ENCODE measurements around the gene SLC27A3.

SLC27A3 gene

DNA sequence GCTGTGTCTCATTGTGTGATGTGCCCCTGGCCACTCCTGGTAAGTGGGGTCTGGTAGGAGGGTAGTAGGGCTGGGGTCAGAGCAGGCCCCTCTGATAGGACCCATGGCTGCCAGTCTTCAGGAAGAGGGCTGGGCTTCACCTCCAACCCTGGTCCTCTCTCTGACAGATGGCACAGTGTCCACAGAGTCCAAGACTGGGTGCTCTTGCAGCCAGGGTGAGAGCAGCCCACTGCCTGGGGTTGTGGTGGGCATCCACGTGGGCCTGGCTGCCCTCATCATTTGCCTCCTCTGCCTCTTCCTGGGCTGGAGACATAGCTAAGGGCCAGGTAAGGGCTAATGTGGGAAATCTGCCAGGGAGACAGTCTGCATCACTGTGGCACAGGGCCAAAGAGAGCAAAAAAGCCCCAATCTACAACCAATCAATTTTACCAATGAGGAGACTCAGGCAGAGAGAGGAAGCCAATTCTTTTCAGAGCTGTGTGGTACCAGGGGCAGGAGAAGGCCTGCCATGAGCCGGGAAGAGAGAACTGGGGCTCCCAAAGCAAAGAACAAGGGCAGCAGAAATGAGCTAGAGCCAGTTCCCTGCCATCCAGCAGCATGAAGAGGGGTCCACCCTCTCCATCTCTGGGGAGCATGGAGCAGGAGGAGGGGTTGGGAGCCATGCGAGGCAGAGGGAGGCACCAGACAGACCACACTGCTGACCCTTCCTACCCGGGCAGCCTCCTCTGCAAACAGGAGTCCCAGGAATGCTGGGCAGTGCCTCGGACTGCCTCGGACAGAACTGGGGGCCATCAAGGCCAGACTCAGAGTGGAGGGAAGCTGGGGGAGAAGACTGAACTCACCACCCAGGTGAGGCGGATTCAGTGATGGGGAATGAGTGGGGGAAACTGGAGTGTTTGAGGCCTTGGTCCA, 26.8 kb downstream of the SLC27A3 start:
- no peak overlapping the region for H3K4me3 ChIP-seq (ENCODE audit: low read length)
- TF ChIP-seq, protein P1, sequence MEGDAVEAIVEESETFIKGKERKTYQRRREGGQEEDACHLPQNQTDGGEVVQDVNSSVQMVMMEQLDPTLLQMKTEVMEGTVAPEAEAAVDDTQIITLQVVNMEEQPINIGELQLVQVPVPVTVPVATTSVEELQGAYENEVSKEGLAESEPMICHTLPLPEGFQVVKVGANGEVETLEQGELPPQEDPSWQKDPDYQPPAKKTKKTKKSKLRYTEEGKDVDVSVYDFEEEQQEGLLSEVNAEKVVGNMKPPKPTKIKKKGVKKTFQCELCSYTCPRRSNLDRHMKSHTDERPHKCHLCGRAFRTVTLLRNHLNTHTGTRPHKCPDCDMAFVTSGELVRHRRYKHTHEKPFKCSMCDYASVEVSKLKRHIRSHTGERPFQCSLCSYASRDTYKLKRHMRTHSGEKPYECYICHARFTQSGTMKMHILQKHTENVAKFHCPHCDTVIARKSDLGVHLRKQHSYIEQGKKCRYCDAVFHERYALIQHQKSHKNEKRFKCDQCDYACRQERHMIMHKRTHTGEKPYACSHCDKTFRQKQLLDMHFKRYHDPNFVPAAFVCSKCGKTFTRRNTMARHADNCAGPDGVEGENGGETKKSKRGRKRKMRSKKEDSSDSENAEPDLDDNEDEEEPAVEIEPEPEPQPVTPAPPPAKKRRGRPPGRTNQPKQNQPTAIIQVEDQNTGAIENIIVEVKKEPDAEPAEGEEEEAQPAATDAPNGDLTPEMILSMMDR (IDR thresholded peaks at IDR 0.05; ENCODE audit: low read length) = no peak
- TF ChIP-seq EZH2 (optimal IDR thresholded peaks at IDR 0.05; ENCODE audit: low read depth, low read length) = no peak
- no peak for TF ChIP-seq EZH2phosphoT487 (IDR thresholded peaks at IDR 0.05; ENCODE audit: low read length)
- no peak overlapping the region for H2AFZ ChIP-seq (ENCODE audit: low read length)
- H3K9ac ChIP-seq (ENCODE audit: low read length) = no peak overlapping the region
- H4K20me1 ChIP-seq (ENCODE audit: insufficient read depth, low read length) = peaks cover 4% of the 10 kb centered on the region
- H3K79me2 ChIP-seq (ENCODE audit: low read length) = peaks cover 5% of the 10 kb centered on the region; the same call in 1 of the 2 replicates
- no peak overlapping the region for H3K4me2 ChIP-seq (ENCODE audit: low read depth, low read length)
- no peaks in the 10 kb centered on the region for H3K27me3 ChIP-seq (replicated peaks; ENCODE audit: insufficient read depth, low read length)
- peaks cover 14% of the 10 kb centered on the region for H3F3A ChIP-seq (ENCODE audit: insufficient read depth, low read length)
- no peak overlapping the region for H3K27ac ChIP-seq (ENCODE audit: low read length)
- H3K36me3 ChIP-seq (replicated peaks; ENCODE audit: insufficient read depth, low read length) = no peaks in the 10 kb centered on the region
- no peaks in the 10 kb centered on the region for H3K9me2 ChIP-seq (replicated peaks; ENCODE audit: insufficient read depth, low read length)
- peaks cover 24% of the 10 kb centered on the region for H3K4me1 ChIP-seq (ENCODE audit: low read length)
- H3K9me3 ChIP-seq (replicated peaks; ENCODE audit: insufficient read depth, low read length) = no peaks in the 10 kb centered on the region
- DNase-seq = no peak

DNA sequence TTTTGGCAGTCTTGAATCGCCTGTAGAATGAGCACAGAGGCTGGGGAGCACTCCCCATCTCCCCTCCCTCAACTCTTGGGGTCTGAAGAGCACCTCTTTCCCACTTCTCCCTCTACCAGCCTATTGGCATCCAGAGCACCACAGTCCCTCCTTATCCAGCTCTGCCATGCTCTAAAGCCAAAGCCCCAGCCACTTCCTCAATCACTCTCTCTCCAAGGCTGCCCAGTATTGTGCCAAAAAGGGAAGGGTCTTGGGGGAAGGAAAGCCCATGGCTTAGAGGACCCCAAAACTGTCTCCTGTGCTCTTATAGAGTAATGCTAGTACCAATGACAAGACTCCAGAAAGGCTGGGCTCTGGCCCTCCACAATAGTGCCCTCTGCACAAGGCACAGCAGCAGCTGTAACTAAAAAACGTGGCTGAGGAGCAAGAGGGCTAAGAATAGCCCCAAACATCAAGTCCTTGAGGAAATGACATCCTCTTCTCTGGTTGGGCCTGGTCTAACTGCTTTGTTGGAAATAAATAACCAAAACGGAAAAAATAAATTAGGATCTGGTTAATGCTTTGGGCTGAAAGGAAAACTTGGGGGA, 28.4 kb downstream of the SLC27A3 start:
- no peak overlapping the region for H2AFZ ChIP-seq (ENCODE audit: low read length)
- H3K27me3 ChIP-seq (replicated peaks; ENCODE audit: insufficient read depth, low read length) = no peaks in the 10 kb centered on the region
- H3F3A ChIP-seq (ENCODE audit: insufficient read depth, low read length) = peaks cover 14% of the 10 kb centered on the region
- TF ChIP-seq EZH2 (optimal IDR thresholded peaks at IDR 0.05; ENCODE audit: low read depth, low read length) = no peak
- no peak for TF ChIP-seq EZH2phosphoT487 (IDR thresholded peaks at IDR 0.05; ENCODE audit: low read length)
- TF ChIP-seq, protein P1 (IDR thresholded peaks at IDR 0.05; ENCODE audit: low read length) = no peak
- no peaks in the 10 kb centered on the region for H3K36me3 ChIP-seq (replicated peaks; ENCODE audit: insufficient read depth, low read length)
- no peaks in the 10 kb centered on the region for H3K9me2 ChIP-seq (replicated peaks; ENCODE audit: insufficient read depth, low read length)
- H3K9ac ChIP-seq (ENCODE audit: low read length) = no peak overlapping the region
- H3K9me3 ChIP-seq (replicated peaks; ENCODE audit: insufficient read depth, low read length) = no peaks in the 10 kb centered on the region
- H3K4me3 ChIP-seq (ENCODE audit: low read length) = no peak overlapping the region
- peaks cover 24% of the 10 kb centered on the region for H3K4me1 ChIP-seq (ENCODE audit: low read length)
- peaks cover 4% of the 10 kb centered on the region for H4K20me1 ChIP-seq (ENCODE audit: insufficient read depth, low read length)
- H3K79me2 ChIP-seq (ENCODE audit: low read length) = peaks cover 5% of the 10 kb centered on the region; the same call in 1 of the 2 replicates
- no peak for DNase-seq
- H3K4me2 ChIP-seq (ENCODE audit: low read depth, low read length) = no peak overlapping the region
- H3K27ac ChIP-seq (ENCODE audit: low read length) = no peak overlapping the region

DNA sequence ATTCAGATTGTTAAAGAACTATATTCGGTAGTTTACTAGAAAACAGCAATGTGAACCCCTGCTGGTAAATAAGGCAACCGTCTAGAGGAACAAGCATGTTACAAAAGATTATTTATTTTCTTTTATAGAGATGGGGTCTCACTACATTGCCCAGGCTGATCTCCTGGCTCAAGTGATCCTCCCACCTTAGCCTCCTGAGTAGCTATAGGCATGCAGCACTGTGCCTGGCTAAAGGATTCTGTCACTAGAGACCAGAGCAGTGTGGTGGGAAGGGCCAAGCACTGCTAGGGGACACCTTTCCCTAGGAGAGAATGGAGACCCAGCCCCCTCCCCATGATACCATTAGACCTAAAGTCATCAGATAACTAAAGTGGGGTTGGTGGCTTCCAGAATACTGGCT, 28.9 kb downstream of the SLC27A3 start:
- Histone ChIP-seq H3K4me2 (ENCODE audit: low read depth, low read length) (no peak overlapping the region), H3K4me3 (ENCODE audit: low read length) (no peak overlapping the region), H3K27ac (ENCODE audit: low read length) (no peak overlapping the region), H3K9me2 (replicated peaks; ENCODE audit: insufficient read depth, low read length) (no peaks in the 10 kb centered on the region), H4K20me1 (ENCODE audit: insufficient read depth, low read length) (peaks cover 4% of the 10 kb centered on the region), H2AFZ (ENCODE audit: low read length) (no peak overlapping the region), H3K27me3 (replicated peaks; ENCODE audit: insufficient read depth, low read length) (no peaks in the 10 kb centered on the region), H3K9me3 (replicated peaks; ENCODE audit: insufficient read depth, low read length) (no peaks in the 10 kb centered on the region), H3K79me2 (ENCODE audit: low read length) (peaks cover 5% of the 10 kb centered on the region; the same call in 1 of the 2 replicates), H3K36me3 (replicated peaks; ENCODE audit: insufficient read depth, low read length) (no peaks in the 10 kb centered on the region), H3K4me1 (ENCODE audit: low read length) (peaks cover 24% of the 10 kb centered on the region), H3F3A (ENCODE audit: insufficient read depth, low read length) (peaks cover 14% of the 10 kb centered on the region), H3K9ac (ENCODE audit: low read length) (no peak overlapping the region)
- TF ChIP-seq EZH2phosphoT487 (IDR thresholded peaks at IDR 0.05; ENCODE audit: low read length) (no peak), EZH2 (optimal IDR thresholded peaks at IDR 0.05; ENCODE audit: low read depth, low read length) (no peak)
- TF ChIP-seq, protein P1 (IDR thresholded peaks at IDR 0.05; ENCODE audit: low read length) = no peak
- DNase-seq = no peak

Data from MM.1S (cell line).